Suprapubic skin (tissue), 3 donors: ENCODE measurements around the gene RAPGEF4.

Source experiments
- CTCF ChIP-seq, 2 donors: fragments of 200-600 bp in 1 of 2; fragments of 450-650 bp in 1 of 2; sonication (generic) in 1 of 2; IDR thresholded peaks; one replicate each; pipeline ENCODE4 v1.5.1; 2016 to 2019; ENCODE audit warnings: antibody characterized with exemption in 2 of 2, mild to moderate bottlenecking in 1 of 2, moderate library complexity in 1 of 2
- EP300 ChIP-seq: sonication (generic); formaldehyde crosslinking; IDR thresholded peaks from one replicate; pipeline ENCODE4 v1.6.1; 2017; ENCODE audit warnings: antibody characterized with exemption
- POLR2A ChIP-seq, 2 donors: fragments of 450-650 bp; IDR thresholded peaks; one replicate each; pipeline ENCODE4 v1.6.1; 2017; ENCODE audit warnings: antibody characterized with exemption in 2 of 2, mild to moderate bottlenecking in 2 of 2, moderate library complexity in 2 of 2

DNA sequence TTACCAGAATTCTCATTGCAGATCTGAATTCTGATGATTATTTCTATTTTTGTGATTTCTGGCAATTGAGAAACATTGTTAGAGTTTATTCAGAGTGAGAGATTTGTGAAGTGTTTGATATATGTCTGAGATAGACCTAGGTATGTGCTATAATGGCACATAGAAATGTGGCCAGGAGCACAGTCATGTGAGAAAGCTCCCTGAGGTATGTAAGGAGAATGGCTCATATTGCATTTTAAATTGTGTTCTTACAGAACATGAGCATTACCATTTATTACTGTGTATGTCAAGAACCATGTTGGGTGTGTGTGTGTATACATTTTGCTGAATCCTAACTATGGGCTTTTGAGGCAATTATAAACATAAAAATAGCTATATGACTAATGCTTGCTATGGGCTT lies 101.2 kb downstream of the RAPGEF4 start:
- no peak for TF ChIP-seq CTCF (IDR thresholded peaks at IDR 0.05)
- TF ChIP-seq EP300: no peak
- TF ChIP-seq POLR2A (IDR thresholded peaks at IDR 0.05): no peak
